ENCODE data around the gene MACROD2. TPM values are rescaled to one million over a fixed set of nuclear protein-coding genes. Genes with fewer than 3 reads are reported as not detected.

The MACROD2 gene
- polyA plus RNA-seq, 1 donor from 2014 or later, result 23.2 TPM

GRCh38 chr20:16036331-16036730 is 2041.0 kb downstream of the MACROD2 start:
- Histone ChIP-seq H3K9ac (ENCODE audit: low read length) (no peak overlapping the region), H3K36me3 (ENCODE audit: insufficient read depth, low read length) (no peaks in the 10 kb centered on the region), H3K4me2 (ENCODE audit: low read length) (no peak overlapping the region), H3K27me3 (ENCODE audit: insufficient read depth, low read depth, low read length) (no peaks in the 10 kb centered on the region), H3K9me3 (ENCODE audit: low read length) (no peaks in the 10 kb centered on the region), H3K4me3 (ENCODE audit: low read length) (no peak overlapping the region), H3K27ac (ENCODE audit: low read length) (no peak overlapping the region), H3K9me2 (ENCODE audit: insufficient read depth, low read length) (no peaks in the 10 kb centered on the region), H2AFZ (ENCODE audit: low read depth, low read length) (no peak overlapping the region), H3F3A (ENCODE audit: insufficient read depth, low read length, poor library complexity, severe bottlenecking) (no peaks in the 10 kb centered on the region), H4K20me1 (ENCODE audit: insufficient read depth) (no peaks in the 10 kb centered on the region), H3K79me2 (replicated peaks; ENCODE audit: insufficient read depth, low read length) (no peaks in the 10 kb centered on the region)
- TF ChIP-seq EZH2 (IDR thresholded peaks at IDR 0.05; ENCODE audit: borderline replicate concordance, insufficient read depth, low read length, poor library complexity, severe bottlenecking), result no peak
- TF ChIP-seq POLR2AphosphoS5 (IDR thresholded peaks at IDR 0.05), result no peak
- no peak for TF ChIP-seq REST (IDR thresholded peaks at IDR 0.05; ENCODE audit: borderline replicate concordance)
- no peak for TF ChIP-seq RAD21 (conservative IDR thresholded peaks at IDR 0.05)
- no peak for TF ChIP-seq EP300 (conservative IDR thresholded peaks at IDR 0.05; ENCODE audit: poor library complexity, severe bottlenecking)
- TF ChIP-seq MXI1 (conservative IDR thresholded peaks at IDR 0.05; ENCODE audit: poor library complexity, severe bottlenecking), result no peak
- no peak for TF ChIP-seq CTCF (IDR thresholded peaks at IDR 0.05; ENCODE audit: poor library complexity, severe bottlenecking)
- no peak for TF ChIP-seq TAF1 (IDR thresholded peaks at IDR 0.05; ENCODE audit: low read depth)
- no peak for TF ChIP-seq SMC3 (conservative IDR thresholded peaks at IDR 0.05; ENCODE audit: poor library complexity)

GRCh38 chr20:16040742-16041141 is 2045.4 kb downstream of the MACROD2 start:
- H3K36me3 ChIP-seq (ENCODE audit: insufficient read depth, low read length), result no peaks in the 10 kb centered on the region
- H3K4me3 ChIP-seq (ENCODE audit: low read length), result no peak overlapping the region
- TF ChIP-seq REST (IDR thresholded peaks at IDR 0.05; ENCODE audit: borderline replicate concordance) (no peak), POLR2AphosphoS5 (IDR thresholded peaks at IDR 0.05) (no peak), RAD21 (conservative IDR thresholded peaks at IDR 0.05) (no peak), SMC3 (conservative IDR thresholded peaks at IDR 0.05; ENCODE audit: poor library complexity) (no peak), EZH2 (IDR thresholded peaks at IDR 0.05; ENCODE audit: borderline replicate concordance, insufficient read depth, low read length, poor library complexity, severe bottlenecking) (no peak), EP300 (conservative IDR thresholded peaks at IDR 0.05; ENCODE audit: poor library complexity, severe bottlenecking) (no peak), CTCF (IDR thresholded peaks at IDR 0.05; ENCODE audit: poor library complexity, severe bottlenecking) (no peak), TAF1 (IDR thresholded peaks at IDR 0.05; ENCODE audit: low read depth) (no peak)

More at GRCh38 chr20:16040742-16041141, 2045.4 kb downstream of the MACROD2 start:
- Histone ChIP-seq H3K9ac (ENCODE audit: low read length) (no peak overlapping the region), H3K4me2 (ENCODE audit: low read length) (no peak overlapping the region), H4K20me1 (ENCODE audit: insufficient read depth) (no peaks in the 10 kb centered on the region), H3K79me2 (replicated peaks; ENCODE audit: insufficient read depth, low read length) (no peaks in the 10 kb centered on the region), H3F3A (ENCODE audit: insufficient read depth, low read length, poor library complexity, severe bottlenecking) (no peaks in the 10 kb centered on the region), H2AFZ (ENCODE audit: low read depth, low read length) (no peak overlapping the region), H3K9me3 (ENCODE audit: low read length) (no peaks in the 10 kb centered on the region), H3K27me3 (ENCODE audit: insufficient read depth, low read depth, low read length) (no peaks in the 10 kb centered on the region), H3K9me2 (ENCODE audit: insufficient read depth, low read length) (no peaks in the 10 kb centered on the region), H3K27ac (ENCODE audit: low read length) (no peak overlapping the region)
